HG03159 (cell line): ENCODE results near the gene CGNL1.

Experiments used
- ATAC-seq: cut with Tn5 transposase; IDR thresholded peaks from one replicate; pipeline ENCODE4 v1.9.1; 2021; ENCODE audit warnings: mild to moderate bottlenecking, moderate library complexity; ENCODE audit not compliant: unreplicated experiment

The CGNL1 gene

DNA sequence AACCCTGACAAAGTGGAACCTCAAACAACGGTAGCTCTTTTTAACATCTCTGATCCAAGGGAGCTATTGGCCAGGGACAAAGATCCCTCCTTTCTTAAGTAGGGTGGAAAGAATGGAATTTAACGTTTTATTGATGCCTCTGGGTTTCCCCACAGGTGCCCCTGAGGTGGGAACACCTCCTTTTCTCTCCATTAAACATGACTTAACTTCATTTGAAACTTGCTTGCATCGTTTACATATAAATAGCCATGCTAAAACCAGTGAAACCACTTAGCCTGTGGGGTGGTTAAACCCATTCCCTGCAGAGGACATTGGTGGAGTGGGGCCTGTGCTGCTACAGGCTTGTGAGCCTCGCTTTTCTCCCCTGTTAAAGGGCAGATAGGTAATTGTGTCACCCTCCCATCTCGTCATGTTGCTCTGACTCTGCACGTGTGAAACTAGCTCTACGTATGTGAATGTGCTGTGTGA is 9.7 kb downstream of the CGNL1 start:
- ATAC-seq, result no peak

DNA sequence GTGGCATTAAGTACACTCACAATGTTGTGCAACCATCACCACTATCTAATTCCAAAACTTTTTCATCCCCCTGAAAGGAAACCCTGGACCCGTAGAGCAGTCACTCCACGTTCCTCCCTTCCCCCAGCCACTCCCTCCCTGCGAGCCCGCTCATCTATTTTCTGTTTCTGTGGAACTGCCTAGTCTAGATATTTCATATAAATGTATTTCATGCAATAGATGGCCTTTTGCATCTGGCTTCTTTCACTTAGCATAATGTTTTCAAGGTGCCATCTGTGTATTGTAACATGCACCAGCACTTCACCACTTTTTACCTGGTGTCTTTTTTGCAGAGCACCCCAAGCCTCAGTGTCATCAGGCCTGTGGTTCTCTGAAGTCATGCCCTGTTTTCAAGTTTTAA is 10.7 kb downstream of the CGNL1 start:
- no peak for ATAC-seq

GRCh38 chr15:57387564-57388076 is 11.3 kb downstream of the CGNL1 start:
- ATAC-seq, result no peak

DNA sequence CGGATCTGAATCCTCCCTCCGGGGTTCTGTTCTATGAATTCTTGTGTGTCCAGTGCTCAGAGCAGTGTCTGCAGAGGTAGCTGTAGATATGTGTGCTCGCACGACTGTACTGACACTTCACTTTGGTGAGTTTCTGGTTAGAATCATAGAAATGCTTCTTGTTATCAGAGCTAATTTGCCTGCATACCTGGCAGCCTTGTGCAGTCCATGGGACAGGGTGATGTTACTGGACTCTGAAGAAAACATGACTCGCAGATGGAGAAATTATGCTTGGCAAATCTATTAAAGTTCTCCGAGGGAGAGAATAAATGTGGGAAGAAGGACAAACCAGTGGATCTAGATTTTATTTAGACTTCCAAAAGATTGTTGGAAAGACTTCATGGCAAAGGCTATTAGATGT is 12.2 kb downstream of the CGNL1 start:
- no peak for ATAC-seq

DNA sequence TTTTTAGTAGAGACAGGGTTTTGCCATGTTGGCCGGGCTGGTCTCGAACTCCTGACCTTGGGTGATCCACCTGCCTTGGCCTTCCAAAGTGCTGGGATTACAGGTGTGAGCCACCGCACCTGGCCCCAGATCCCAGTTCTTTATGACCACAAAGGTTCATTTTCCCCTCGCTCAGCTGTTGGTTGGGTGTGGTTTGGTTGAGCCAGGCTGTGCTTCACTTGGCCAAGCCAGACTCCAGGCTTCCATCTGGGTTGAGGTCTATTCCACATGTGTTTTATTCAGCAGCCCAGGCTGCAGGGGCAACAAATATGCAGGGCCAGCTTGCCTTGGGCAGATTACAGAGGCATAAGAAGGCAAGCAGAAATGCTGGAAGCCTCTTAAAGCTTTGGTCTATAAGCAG is 13.7 kb downstream of the CGNL1 start:
- ATAC-seq, result no peak

- no peak for ATAC-seq
Measured at GRCh38 chr15:57390583-57390982, 14.3 kb downstream of the CGNL1 start.

- ATAC-seq, result no peak
Measured at GRCh38 chr15:57391537-57391936, 15.2 kb downstream of the CGNL1 start.

- no peak for ATAC-seq
Measured at GRCh38 chr15:57393061-57393460, 16.8 kb downstream of the CGNL1 start.

- ATAC-seq, result peak; percentile 49
Measured at GRCh38 chr15:57395292-57395691, 19.0 kb downstream of the CGNL1 start.

DNA sequence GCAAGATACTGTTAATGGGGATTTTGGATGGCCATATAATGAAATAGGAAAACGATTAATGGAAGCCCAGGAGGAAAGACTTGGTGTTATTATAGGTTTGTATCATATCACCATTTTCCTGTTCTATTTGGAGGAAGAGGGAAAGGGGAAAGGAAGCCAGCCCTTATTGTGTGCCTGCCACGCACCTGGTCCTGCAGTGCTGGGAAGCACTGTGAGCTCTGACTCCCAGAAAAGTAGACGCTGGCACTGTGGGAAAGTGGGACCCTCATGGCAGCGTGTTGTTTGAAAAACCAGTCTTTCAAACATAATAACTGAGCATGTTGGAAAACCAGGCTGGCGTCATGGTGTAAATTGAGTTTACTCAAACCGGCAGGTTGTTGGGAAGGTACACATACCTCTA is 22.0 kb downstream of the CGNL1 start:
- ATAC-seq, result no peak

GRCh38 chr15:57401546-57401945 is 25.2 kb downstream of the CGNL1 start:
- ATAC-seq, result no peak

- no peak for ATAC-seq
Measured at GRCh38 chr15:57403017-57403416, 26.7 kb downstream of the CGNL1 start.

GRCh38 chr15:57403566-57404325 is 27.4 kb downstream of the CGNL1 start:
- no peak for ATAC-seq

DNA sequence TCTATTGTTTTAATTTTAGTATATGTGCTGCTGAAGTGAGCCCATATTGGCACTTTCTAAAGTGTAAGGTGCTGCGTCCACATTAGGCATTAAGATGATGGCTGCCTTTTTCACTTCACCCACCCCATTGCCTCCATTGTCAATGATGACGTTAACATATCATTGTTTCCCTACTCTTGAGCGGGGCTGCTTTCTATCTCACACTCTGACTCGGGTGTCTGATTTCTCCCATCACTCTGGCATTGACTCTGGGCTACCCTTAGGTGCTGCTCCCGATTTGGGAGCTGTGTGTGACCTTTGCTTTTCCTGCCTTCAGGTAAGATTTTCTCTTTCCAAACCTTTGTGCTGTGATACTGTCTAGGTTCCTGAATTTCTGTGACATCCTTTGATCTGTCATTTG is 28.8 kb downstream of the CGNL1 start:
- ATAC-seq, result no peak

DNA sequence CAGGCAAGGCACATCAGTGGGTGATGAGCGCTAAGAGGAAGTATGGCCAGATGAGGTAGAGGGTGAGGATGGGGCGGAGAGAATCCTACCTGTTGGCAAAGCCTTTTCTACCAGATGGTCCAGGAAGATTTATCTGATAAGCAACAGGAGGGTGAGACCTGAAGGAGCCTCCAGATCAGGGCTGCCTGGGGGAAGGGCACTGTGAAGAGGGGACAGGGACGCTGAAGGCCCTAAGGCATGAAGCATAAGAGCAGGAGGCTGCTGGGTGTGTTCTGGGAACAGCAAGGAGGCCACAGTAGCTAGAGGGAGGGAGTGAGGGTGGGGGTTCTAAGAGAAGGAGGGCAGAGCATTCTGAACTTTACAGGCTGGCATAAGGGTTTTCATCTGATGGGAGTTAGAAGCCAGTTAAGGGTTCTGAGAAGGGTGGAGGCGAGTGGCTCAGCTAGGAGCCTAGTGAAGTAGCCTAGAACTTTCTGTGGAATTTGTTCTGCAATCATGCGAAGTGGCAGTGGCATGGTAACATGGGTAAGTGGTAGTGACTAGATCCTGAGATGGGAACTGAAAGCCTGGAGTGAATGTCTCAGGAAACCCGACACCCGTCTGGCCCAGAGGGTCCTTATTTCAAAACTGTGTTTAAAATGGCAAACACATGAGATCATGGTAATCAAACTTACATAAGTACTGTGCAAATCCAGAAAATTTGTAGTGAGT is 29.9 kb downstream of the CGNL1 start:
- ATAC-seq, result no peak

DNA sequence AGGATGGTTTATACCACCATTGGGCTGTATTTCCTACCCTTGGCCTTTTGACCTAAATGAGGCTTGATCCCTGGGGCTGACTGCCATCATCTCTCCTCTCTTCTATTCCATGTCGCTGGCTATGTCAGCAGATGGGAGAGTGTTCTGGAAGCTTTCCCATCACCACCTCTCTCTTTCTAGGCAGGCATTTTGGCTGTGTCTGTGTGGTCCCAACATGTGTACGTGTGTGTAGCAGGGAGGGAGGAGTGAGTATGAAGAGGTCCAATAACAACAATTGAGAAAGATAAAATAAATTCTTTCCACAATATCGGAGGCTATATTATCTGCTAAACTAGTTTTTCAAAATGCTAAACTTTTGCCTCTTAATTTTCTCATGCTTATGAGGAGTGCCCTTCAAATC is 34.1 kb downstream of the CGNL1 start:
- ATAC-seq, result no peak

DNA sequence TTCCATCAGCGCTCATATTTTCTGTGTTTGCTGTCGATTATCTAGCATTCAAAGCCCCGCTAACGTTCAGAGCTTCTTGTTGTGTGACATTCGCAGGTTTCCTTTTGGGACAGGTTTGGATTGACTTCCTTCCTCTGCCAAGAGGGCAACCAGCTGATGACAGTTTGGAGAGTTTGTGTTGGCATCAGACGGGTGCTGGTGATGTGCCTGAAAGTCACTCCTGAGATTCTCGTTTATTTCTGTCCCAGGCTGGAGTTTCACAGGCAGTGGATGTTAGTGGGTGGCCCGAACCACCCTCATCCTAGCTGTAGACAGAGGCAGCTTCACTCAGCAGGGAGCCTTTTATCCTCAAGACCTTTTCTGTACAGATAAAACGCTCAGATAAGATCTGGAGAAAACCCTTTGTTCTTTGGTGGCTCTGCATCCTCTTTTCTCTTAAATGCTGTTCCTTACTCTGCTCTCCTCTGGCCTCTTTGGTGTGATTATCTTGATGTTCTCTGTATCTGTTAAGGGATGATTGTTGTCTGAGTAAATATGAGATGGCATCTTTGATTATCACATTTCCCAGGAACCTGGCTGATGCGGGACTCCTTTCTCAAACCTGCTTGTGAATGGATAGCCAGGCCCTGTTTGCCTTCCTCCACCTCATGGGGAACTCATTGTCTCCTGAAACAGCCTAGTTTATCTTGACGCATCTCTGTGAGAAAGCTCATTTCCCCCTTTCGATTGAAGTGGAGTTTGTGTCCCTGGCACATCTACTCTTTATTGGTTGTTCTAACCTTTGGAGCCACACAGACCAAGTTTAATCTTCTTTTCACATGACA is 35.9 kb downstream of the CGNL1 start:
- ATAC-seq, result no peak

DNA sequence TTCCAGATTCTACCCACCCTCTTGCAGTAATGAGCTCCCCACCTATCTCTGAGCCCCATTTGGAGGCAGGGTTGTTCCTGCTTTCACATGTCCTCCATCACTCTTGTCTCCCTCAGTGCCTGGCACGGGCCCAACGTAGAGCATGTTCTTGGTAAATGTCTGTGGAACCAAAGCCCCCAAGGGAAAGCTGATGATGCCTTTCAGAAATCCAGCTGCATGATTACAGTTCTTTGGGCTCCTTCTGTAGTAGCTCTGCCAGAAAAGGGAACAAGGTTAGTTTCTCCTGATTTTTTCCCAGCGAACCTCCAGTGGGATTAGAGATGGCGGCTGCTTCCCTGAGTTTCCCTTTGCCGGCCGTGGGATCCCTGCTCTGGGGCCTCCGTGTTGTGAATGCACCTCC is 39.3 kb downstream of the CGNL1 start:
- no peak for ATAC-seq

DNA sequence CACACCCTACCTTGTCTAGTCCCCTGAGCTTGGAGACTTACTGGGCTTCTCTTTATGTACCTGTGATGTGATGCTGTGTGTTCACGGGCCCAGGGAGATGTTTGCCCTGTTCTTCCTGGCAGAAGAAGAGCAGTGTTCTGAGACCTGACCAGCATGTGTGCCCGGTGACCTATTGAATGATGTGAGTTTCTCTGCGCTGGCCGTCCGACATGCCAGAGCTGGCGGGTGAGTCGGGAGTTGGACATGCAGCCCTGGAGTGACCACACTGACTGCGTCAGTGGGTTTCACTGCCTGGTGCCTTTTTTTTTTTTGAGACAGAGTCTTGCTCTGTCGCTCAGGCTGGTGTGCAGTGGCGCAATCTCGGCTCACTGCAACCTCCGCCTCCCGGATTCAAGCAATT is 42.3 kb downstream of the CGNL1 start:
- no peak for ATAC-seq

DNA sequence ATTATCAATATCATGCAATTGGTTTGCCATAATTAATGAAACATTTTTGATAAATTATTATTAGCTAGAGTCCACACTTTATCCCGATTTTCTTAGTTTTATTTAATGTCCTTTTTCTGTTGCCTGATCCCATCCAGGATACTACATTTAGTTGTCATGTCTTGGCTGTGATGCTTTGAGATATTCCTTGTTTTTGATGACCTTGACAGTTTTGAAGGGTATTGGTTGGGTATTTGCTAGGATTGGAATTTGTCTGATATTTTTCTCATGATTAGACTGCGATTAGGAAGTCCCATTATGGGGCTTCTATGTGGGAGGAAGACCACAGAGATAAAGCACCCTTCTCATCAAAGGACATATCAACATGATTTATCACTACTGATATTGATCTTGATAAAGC is 43.0 kb downstream of the CGNL1 start:
- ATAC-seq, result no peak

DNA sequence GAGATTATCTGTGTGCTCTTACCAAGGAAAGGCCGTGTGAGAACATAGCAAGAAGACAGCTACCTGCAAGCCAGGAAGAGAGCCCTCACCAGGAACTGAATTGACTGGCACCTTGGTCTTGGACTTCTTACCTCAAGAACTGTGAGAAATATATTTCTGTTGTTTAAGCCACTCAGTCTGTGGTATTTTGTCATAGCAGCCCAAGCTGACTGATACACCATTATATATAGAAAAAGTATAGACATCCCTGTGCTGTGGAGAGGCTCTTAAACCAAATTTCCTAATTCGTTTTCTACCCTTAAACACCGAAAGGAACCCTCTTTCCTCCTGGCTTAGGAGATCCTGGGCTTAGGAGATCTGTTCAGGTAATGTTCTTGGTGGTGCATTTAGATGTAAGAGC is 44.8 kb downstream of the CGNL1 start:
- ATAC-seq, result no peak
